ENCODE measurements around the gene CD46.

The CD46 gene

DNA sequence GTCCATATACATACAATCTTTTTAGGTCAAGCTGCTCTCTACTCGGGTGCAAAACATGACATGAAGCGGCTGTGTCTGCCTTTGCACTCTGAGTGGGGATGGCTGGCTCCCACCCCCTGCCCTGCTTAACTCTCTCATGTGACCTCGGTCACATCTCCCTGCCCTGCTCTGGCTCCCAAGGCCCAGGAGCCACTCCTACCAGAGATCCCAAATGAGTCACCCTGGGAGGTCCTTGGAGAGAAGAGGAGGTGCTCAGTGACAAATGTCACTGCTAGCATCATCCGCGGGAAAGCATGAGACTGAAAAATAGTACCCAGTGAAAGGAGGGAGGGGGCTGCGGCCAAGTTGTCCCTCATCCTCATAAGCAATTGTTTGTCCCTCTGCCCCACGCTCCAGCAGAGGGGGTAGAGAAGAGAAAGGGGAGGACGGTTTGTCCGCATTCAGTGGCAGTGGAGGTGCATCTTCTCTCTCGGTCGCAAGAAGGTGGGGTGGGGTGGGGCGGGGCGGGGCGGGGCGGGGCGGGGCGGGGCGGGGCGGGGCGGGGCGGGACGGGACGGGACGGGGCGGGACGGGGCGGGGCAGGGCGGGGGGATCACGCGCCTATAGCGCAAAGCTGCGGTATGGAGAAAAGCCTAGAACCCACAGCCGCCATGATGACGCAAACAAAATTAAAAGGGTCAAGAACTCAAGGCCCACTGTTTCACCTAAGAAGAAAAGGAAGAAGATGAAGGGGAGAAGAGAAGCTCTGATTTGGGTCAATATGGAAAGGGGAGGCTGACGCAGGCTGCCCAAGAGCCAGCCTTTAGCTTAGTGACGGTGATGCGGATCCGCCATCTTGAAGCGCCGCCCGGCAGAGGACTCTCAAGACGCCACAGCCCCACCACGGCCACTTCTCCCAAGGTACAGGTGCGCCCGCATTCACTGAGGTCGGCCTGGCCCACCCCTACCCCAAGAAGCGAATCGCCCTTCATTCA is 66.2 kb downstream of the CD46 start:
- DNase-seq: no peak

DNA sequence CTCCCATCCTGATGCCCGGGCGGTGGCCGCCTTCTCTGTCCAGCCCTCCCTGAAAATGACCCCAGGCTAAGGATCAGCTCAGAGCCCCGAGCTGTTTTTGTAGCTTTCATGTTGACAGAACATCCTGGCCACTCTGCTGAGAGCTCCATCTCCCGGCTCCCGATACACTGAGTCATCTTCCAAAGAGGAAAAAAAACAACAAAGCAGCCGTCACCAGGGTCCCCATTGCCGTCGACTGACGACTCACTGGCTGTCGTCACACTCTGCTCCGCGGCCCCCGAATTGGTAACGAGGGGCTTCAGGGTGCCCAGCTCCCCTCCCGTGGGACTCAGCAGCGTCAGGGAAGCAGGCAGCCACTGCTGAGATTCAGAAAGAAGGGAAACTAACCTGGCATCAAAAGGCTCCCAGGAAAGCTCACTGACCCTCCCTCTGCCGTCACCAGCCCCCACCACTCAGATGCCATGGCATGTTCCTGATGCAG is 67.2 kb downstream of the CD46 start:
- DNase-seq: no peak

DNA sequence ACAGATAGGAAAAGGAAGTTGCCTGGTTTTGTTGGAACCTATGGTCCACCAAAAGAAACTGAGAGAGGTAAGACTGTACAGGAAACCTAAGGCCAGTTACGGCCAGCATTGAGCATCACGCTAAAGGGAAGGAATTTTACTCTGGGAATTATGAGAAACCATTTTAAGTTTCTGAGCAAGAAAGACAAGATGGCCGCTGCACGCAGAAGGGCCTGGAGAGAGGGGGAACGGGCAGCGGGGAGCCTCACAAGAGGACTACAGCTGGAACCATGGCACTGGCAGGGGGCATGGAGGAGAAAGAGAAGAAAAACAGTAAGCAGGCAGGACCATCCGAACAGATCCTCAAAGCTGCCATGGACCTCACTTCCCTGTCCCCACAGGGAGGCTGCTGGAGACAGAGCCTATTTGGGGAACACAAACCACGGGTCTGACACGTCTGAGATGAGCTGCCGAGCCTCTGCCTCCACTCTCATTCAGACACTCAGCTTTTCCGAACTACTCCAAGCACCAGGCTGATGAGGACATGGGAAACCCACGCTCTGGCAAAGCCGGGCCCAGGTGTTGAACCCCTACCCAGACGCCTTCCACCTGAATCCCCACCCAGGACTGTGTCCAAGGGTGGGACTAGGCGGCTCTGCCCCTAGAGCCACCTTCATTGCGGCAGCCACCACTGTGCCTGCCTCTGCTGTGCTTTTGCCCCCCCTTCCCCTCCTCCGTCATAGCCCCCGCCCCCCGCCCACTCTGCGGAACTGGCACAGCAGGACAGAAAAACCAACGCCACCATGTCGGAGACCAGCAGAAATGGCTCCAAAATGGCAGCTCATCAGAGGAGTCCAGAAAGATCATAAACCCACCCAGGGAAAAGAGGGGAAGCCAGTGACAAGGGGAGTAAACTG is 69.0 kb downstream of the CD46 start:
- DNase-seq: no peak

DNA sequence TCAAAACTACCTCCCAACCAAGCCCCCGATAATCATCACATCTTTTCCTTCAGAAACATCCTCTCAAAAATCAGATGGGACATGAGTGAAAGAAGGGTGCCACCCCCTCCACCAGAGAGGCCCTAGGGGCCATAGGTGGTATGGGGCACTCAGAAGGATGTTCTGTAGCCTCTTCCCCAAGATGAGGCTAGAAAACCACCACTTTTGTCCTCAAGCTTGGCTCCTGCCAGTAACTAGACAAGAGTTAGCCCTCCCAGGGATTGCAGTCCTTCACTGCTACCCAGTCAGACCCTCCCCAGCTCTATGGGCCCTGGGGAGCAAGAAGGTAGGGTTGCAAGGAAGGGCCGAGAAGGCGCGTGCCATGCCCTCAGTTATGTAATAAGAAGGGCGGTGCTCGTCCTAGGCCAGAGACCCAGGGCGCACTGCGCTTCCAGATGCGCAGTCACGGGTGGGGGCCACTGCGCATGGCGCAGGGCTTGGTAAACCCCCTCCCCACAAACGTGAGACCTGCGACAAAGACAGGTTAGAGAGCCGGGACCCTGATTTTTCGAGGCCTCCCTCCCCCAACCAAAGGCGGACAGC is 69.7 kb downstream of the CD46 start:
- DNase-seq: no peak

DNA sequence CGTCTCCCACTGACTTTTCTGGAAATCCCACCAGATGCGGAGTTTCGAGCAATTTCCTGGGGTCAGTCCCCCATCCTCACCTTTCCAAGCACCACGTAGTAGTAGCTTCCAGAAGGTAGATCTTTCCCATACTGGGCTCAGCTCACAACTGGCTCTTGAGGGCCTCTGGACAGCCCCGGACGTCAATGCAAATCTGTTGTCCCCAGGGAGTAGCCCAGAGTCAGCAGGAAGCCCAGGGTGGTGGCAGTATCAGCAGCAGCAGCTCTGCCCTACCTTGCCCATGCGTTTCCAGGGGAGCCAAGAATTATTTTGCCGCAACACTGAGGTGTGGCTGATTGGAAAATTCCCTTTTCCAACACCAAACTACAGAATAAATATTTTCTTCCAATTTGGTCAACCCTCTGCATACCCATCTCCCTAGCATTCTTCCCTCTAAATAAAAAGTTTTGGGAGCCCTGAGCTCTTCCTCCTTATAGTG is 70.3 kb downstream of the CD46 start:
- no peak for DNase-seq

DNA sequence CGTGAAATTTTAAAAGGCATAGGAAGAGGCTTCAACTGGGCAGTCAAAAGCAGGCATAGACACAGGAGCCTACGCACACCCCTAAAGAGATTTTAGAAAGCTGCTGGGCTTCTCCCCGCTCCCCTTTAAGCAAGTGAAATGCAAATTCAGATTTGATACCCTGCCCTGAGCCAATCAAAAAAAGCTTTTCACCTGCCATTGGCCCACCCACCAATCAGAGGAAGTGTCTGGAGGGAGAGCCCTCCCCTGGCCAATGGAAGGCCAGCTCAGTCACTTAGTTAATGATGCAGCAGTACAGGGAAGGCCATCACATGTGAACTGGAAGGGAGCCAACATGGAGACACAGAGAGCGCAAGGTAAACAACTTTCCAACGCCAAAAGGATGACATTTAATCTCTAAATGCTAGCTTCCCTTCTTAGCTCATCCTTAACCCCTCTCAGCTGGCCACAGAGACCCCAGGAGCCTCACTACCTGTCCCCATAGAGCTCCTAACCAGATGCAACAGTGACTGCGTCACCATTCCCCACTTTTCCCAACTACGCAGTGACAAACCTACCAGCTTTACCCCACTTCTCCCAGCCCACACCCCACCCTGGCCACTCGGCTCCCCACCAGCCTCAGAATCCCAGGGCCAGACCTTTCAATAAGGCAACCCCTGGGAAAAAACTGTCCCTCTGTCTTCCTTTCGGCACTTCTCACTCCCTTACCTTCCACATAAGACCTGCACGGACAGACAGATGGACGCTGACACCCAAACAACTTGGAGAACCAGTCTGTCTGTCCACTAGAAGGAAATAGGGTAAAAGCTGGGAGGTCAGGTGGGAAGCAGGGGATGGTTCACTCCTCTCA is 71.0 kb downstream of the CD46 start:
- no peak for DNase-seq

DNA sequence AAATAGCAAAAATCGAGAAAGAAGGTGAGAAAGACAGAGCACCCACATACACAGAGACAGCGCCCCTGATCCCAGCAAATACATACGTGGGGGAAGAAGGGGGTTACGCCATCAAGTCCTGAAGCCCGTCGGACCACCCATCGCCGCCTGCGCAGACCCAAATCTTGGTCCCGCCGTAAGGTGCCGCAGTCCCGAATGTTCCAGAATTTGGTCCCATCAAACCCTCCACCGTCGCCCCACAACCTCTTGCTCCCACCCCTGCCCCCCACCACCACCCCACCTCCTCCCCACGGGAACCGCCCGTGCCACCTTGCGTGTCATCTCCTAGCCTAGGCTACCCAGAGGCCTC is 71.7 kb downstream of the CD46 start:
- DNase-seq: no peak

DNA sequence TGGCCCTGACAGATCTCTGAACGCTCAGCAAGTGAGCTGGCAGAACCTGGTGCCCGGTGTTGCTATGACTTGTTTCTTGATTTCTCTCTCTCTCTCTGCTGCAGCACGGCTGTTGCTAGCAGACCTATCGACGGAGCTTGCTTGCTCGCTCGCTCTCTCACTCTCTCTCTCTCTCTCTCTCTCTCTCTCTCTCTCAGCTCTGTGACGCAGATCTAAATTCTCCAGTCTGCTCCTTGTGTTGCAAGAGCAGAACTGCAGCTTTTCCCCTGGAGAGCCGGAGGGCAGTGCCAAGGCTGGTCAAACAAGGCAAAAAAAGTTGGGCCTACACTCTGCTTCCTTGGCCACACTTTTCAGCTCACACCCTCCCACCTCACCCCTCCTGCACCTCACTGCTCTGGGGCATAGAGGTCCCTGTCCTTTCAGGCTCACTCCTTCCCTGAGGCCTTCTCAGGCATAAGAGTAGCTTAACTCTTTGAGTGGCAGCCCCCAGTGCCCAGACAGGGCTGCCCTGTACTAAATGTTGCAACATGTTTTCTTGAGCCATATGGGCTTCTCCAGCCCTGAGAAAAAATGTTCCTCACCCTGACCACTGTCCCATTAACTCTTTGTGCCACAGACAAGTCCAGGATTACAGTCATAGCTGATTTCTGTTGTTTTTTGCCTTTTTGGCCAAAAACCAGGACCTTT is 72.2 kb downstream of the CD46 start:
- DNase-seq: no peak

DNA sequence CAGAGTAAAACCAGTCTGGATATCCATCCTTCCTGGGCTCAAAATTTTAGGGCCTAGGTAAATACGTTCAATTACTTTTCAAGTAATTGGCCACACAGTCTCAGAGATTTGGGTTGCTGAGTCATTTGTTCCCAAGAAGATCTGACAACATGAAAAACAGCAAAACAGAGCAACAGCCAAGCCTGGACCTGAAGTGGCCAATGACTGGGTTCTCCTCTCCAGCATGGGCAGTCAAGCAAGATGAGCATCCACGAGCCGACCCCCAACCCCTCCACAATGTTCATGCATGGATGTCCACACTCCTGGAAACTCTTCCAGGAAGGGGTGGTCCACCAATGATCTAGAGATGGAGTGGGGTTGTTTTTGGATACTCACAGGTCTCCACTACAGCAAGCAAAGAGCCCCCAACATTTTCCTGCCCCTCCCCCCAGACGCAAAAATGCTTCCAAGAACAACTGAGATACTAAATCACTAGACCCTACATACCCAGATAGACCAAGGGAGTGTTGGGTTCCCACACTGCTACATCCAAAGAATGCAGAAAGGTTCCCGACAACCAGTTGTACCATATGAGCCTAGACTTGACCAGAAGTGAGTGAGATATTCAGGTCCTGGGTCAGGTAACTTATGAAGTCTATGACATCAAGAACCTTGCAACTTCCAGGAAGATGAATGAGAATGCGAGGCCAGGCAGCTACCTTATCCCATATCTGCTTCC is 73.0 kb downstream of the CD46 start:
- DNase-seq: no peak

DNA sequence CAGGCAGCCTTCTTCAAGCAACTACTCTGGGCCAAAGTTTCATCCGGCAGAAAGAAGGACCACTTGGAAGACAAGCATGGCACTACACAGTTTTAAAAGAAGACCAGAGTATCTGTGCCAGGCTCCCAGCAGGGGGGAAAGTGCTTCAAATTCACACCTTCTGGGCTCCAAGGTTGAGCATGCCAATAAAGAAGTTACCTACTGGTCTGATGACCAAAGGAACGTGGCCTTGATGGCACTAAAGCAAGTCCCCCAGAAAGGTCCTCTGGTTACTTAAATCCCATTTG is 73.5 kb downstream of the CD46 start:
- no peak for DNase-seq

DNA sequence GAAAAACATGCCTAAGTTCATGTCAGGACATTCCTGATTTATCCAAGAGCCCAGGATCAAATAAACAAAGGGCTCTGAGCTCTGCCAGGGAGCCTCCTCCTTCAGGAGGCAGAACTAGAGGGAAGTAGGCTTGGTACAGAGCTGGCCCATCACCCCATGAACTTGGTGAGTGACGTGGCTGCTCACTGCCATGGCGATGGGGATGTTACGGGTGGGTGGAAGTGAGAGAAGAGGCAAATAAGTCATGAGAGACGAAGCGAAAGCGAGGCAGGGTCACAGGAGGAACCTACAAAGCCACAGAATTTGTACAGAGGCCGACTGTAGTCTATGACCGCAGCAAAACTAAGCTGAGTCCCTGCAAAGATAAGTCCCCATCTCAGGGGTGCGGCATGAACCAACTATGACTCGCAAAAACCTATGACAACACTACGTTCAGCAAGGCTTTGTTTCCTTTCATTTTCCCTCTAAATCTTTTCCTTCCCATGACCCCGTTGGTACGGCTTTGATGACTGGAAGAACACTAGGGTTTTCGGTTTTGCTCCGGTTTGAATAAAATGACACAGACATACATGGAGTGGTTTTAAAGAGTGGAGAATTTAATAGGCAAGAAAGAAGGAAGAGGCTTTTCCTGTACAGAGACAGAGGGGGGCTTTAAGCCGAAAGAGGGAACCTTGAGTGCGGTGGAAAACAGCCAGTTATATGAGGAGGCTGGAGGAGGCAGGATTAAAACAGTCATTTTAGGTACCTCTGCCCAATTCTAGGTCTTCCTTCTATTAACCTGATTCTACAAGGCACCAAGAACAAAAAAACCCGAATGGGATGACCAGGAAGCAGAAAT is 74.1 kb downstream of the CD46 start:
- no peak for DNase-seq

DNA sequence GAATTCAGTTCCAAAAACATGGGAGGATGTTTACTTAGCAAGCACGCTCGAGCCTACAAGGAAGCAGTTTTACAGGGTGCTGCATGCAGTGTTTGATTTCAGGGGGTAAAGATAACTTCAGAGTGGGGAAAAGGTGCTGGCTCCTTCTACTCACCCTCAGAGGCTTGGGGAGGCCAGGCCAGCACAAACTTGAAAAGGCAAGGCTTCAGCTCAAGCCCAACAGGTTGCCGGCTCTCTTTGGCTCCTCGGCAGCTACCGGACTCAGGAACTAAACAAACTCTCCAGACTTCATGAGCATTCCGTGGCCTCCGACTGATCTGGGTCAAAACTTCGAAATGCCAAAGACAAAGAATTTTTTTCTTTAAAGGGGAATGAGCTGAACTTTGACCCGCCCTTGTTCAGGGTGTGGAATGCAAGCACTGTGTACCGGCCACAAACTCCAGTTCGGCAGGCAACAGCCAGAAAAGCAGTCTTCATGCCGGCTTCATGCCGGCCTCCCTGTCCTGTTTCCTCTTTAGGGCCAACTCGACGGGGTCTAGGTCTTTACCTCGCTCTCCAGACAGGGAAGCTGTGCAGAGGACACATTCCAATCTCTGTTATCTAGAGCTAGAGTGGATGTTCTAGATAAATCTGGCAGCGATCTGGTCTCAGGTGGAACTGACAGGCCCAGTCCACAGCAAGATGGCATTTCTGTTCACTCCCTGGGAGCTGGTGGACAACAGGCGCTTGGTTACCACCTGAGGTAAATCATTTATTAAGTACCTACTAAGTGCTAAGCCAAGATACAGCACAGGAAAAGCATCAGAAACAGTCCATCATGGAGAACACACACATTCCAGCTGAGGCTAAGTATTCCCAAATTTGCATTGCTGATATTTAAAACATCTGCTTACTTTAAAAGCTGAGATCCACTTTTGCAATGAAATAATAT is 75.0 kb downstream of the CD46 start:
- DNase-seq: no peak

DNA sequence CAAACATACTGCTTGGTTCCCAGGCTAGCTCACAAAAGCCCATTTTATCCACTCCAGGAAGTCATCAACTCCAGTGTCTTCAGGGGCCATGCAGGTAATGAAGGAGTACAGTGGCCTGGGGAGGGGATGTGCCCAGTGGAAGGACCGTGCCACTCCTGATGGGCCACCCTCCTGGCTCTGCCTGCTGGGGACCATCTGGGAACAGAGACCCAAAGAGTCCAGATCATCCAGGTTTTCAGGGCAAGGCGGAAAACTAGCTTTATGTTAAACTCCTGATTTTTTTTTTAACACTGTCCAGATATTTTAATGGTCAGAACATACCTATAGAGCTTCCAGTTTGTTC is 75.6 kb downstream of the CD46 start:
- no peak for DNase-seq

DNA sequence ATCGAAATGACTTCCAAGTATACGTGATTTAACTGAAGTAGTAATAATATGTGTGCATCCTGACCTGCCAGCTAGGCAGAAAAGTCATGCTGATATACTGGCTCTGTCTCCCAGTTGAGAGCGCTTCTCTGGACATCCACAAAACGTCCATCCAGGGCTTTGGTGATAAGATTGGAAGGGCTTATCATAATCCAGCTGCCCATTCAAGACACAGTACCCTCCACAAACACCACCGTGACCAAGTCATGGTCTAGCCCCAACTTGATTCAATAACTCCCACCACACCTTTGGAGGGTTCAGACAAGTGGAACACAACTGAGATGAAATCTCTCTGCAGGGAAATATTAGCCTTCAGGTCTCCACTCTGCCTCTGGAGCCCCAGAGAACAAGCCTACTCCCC is 76.2 kb downstream of the CD46 start:
- DNase-seq: no peak

DNA sequence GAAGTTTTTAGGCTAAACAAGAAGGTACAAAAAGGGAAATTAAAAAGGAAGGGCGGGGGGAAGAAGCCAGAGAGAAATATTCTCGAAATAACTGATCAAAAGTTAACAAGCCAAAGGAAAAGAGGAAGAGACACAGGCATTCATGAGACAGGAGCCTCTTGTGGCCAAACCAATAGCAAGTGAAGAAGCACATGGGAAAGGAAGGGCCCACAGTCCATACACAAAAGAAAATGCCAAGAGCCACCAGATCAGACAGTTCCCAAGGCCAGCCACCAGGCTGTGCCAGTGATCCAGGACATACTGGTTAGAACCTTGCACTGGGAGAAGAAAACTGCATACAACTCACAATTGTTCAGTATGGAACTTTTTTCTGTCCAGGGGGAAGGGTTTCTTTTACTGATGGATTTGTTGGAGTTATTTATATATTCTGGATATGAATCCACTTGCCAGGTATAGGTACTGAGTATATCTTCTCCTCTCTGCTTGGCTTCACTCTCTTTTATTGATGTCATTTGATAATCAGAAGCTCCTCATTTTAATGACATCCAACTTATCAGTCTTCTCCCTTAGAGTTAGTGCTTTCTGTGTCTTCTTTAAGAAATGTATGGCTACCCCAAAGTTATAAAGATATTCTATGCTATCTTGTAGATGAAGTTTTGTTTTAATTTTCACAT is 76.8 kb downstream of the CD46 start:
- DNase-seq: peak; percentile 41

DNA sequence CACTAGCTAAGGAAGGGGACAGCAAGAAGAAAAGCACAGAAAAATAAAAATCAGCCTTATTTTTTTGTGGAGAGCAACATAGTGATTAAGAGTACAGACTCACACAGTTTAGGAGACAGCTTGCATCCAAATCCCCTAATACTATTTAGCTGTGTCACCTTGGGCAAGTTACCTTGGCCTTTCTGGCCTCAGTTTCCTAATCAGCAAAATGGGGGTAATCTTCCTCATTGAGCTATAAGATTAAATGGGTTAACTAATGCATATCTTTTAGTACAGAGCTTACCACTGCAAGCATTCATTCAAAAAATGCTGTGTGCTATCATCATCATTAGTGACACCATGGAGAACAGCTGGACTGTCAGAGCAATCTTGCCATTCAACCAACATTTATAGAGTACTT is 77.7 kb downstream of the CD46 start:
- no peak for DNase-seq

DNA sequence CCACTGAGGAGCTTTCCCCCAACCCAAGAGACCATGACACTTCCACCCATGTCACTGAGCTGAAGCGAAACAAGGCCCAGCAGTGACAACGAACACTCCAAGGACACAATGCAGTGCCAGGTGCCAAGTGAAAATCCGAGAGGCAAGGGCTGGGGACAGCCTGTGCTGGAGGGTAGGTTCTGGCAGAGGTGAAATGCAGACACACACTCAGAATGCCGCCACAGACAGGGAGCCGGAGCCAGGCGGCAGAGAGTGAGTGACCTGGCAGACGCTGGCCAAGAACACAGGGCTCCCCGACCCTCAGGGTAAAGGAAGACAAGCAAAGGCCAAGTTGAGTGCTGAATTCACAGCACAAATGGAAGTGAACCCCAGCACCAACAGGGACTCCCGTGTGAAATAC is 78.9 kb downstream of the CD46 start:
- no peak for DNase-seq

DNA sequence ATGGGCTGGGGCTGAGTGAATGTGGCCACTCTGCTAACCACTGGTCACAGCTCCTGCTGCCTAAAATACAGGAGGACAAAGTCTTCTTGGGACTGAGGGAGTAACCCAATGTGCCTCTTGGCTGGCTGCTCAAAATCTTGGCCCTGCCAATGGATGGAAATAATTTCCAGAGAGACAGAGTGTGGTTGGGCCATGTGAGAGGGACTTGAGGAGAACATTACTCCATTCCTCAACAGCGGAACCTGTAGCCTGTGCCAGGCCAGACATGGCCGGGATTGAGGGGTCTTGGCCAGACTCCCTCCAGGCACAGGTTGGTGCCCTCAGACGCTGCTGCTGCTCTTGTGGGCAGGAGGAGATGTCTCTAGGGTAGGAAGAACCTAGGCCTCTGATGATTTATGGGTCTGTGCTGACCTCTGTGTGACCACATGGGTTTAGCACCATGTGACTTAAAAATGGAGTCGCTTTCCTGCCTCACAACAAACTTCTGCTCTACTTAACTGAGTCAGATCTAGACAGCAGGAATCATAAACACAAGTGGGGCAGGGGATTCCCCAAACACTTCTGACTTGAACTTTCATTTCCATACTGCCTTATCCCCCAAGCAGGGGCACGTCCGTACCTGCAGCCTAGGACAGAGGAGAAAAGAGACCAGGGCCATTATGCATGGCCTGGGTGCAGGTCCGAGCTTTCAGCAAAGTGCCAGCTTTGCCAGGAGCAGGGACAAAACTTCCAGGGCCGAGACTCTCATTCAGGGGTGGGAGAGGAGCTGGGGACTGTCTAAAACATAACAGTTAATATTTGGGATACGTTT is 79.9 kb downstream of the CD46 start:
- DNase-seq: no peak
